Caco-2 (cell line): ENCODE data around the gene PPP1R9A. TPM values are rescaled to one million over a fixed set of nuclear protein-coding genes. Genes with fewer than 3 reads are reported as not detected.
A peak's percentile ranks its signal among the peaks of the same experiment; 100 is the strongest.

Source experiments
- BruUV-seq: library from RNA; stranded (reverse); fragments of 400-500 nt; replicated peaks from 2 replicates; lab custom pipeline; 2021; lab: Mats Ljungman, UMichigan
- CTCF ChIA-PET: fragments of 300-600 bp; sonication (Branson Sonifier 250); formaldehyde crosslinking; loops from one replicate; lab custom pipeline; 2022; ENCODE audit warnings: antibody characterized with exemption; lab: Charles Lee
- POLR2A ChIA-PET: fragments of 300-600 bp; sonication (Branson Sonifier 250); formaldehyde crosslinking; loops from one replicate; lab custom pipeline; 2022; ENCODE audit warnings: antibody characterized with exemption; lab: Charles Lee
- DNase-seq, 2 experiments: peaks; one replicate each; pipeline versions ENCODE4 v3.0.0 to v3.0.0-alpha.2; 2020 to 2022
- H3K27me3 ChIP-seq: replicated peaks from 2 replicates; pipeline ENCODE4 v1.6.0; 2011; ENCODE audit warnings: low read length; ENCODE audit not compliant: control insufficient read depth, insufficient read depth
- H3K36me3 ChIP-seq: 2 replicates; pipeline ENCODE4 v1.5.1; 2011; ENCODE audit warnings: low read length; ENCODE audit not compliant: control insufficient read depth, insufficient read depth
- H3K4me1 ChIP-seq: fragments of 250-450 bp; sonication (Bioruptor Pico); 2 replicates; pipeline ENCODE4 v1.5.1; 2020; ENCODE audit warnings: mild to moderate bottlenecking
- H3K4me3 ChIP-seq: 2 replicates; pipeline ENCODE4 v1.5.1; 2011; ENCODE audit warnings: low read depth, mild to moderate bottlenecking, control low read depth, low read length
- H3K9me3 ChIP-seq: fragments of 250-450 bp; sonication (Bioruptor Pico); 2 replicates; pipeline ENCODE4 v1.5.1; 2020; ENCODE audit warnings: mild to moderate bottlenecking, moderate library complexity
- H3K27ac Mint-ChIP-seq: one replicate; pipeline ENCODE4 v1.8.0; 2022; ENCODE audit warnings: mixed read lengths; ENCODE audit not compliant: unreplicated experiment
- H3K27me3 Mint-ChIP-seq: one replicate; pipeline ENCODE4 v1.8.0; 2022; ENCODE audit warnings: mixed read lengths; ENCODE audit not compliant: insufficient read depth, unreplicated experiment
- H3K36me3 Mint-ChIP-seq: one replicate; pipeline ENCODE4 v1.8.0; 2022; ENCODE audit warnings: mild to moderate bottlenecking, mixed read lengths; ENCODE audit not compliant: insufficient read depth, unreplicated experiment
- H3K4me1 Mint-ChIP-seq: one replicate; pipeline ENCODE4 v1.8.0; 2022; ENCODE audit warnings: low read depth, mixed read lengths; ENCODE audit not compliant: unreplicated experiment
- H3K4me3 Mint-ChIP-seq: one replicate; pipeline ENCODE4 v1.8.0; 2022; ENCODE audit warnings: mild to moderate bottlenecking, moderate library complexity, mixed read lengths; ENCODE audit not compliant: unreplicated experiment
- H3K9me3 Mint-ChIP-seq: one replicate; pipeline ENCODE4 v1.8.0; 2022; ENCODE audit warnings: mixed read lengths; ENCODE audit not compliant: unreplicated experiment
- CTCF ChIP-seq, 2 experiments: fragments of 200-600 bp in 1 of 2; IDR thresholded peaks; 1 replicate in 1 of 2; 2 replicates in 1 of 2; pipeline versions ENCODE4 v1.5.1 to v1.8.0; 2011 to 2022; ENCODE audit warnings: antibody characterized with exemption in 1 of 2, control low read depth in 1 of 2, inconsistent platforms in 1 of 2, low read depth in 1 of 2, low read length in 1 of 2, mild to moderate bottlenecking in 1 of 2, moderate library complexity in 1 of 2; ENCODE audit not compliant: insufficient read depth in 1 of 2, severe bottlenecking in 1 of 2, unreplicated experiment in 1 of 2
- intact Hi-C: fragments of 100-400 bp; cut with micrococcal nuclease; formaldehyde crosslinking; loops from one replicate; pipeline ENCODE4 v1.10.0; 2022; ENCODE audit not compliant: unreplicated experiment
- total RNA-seq: library from RNA; stranded (reverse); gene quantifications from 2 replicates; pipeline ENCODE4 v1.2.3, GENCODE V29; 2022

The PPP1R9A gene
- total RNA-seq, 1 experiment from 2014 or later = 37.4 TPM

- DNase-seq = no peak
- Mint-ChIP-seq H3K36me3 (no peaks in the 10 kb centered on the region), H3K4me3 (no peak overlapping the region), H3K4me1 (no peaks in the 10 kb centered on the region), H3K9me3 (no peaks in the 10 kb centered on the region), H3K27ac (no peak overlapping the region), H3K27me3 (no peaks in the 10 kb centered on the region)
- H3K27me3 ChIP-seq = no peaks in the 10 kb centered on the region
- BruUV-seq = no TSS peak
- H3K9me3 ChIP-seq = no peaks in the 10 kb centered on the region
- no peak overlapping the region for H3K4me3 ChIP-seq
- TF ChIP-seq CTCF (IDR thresholded peaks at IDR 0.05; ENCODE audit: insufficient read depth in 1 of 2, low read depth in 1 of 2, low read length in 1 of 2, severe bottlenecking in 1 of 2, unreplicated experiment in 1 of 2) = no peak
- no peaks in the 10 kb centered on the region for H3K36me3 ChIP-seq
- CTCF ChIA-PET = no interaction called here
- POLR2A ChIA-PET = no interaction called here
- peaks cover 10% of the 10 kb centered on the region for H3K4me1 ChIP-seq
- intact Hi-C loops = loop anchor here (10.0 kb wide), 1 partner anchor 459 kb away; no protein-coding TSS in a partner anchor
These were observed 3.4 kb upstream of the PPP1R9A start for GRCh38 chr7:94903971-94904370.

- no peaks in the 10 kb centered on the region for H3K36me3 Mint-ChIP-seq
- no peaks in the 10 kb centered on the region for H3K9me3 ChIP-seq
- ChIA-PET CTCF (no interaction called here), POLR2A (no interaction called here)
- H3K27me3 ChIP-seq = no peaks in the 10 kb centered on the region
- H3K9me3 Mint-ChIP-seq = no peaks in the 10 kb centered on the region
- no peaks in the 10 kb centered on the region for H3K4me1 Mint-ChIP-seq
- no TSS peak for BruUV-seq
- no peak overlapping the region for H3K4me3 ChIP-seq
- no peak for TF ChIP-seq CTCF (IDR thresholded peaks at IDR 0.05; ENCODE audit: insufficient read depth in 1 of 2, low read depth in 1 of 2, low read length in 1 of 2, severe bottlenecking in 1 of 2, unreplicated experiment in 1 of 2)
- DNase-seq = no peak
- H3K27me3 Mint-ChIP-seq = no peaks in the 10 kb centered on the region
- intact Hi-C loops = loop anchor here (10.0 kb wide), 1 partner anchor 460 kb away; no protein-coding TSS in a partner anchor
- no peaks in the 10 kb centered on the region for H3K36me3 ChIP-seq
- no peak overlapping the region for H3K4me3 Mint-ChIP-seq
- H3K4me1 ChIP-seq = peaks cover 10% of the 10 kb centered on the region
- no peak overlapping the region for H3K27ac Mint-ChIP-seq
These were observed 2.4 kb upstream of the PPP1R9A start for GRCh38 chr7:94904982-94905381.

GRCh38 chr7:94906065-94906851, 1.1 kb upstream of the PPP1R9A start:
- intact Hi-C loops = loop anchor here (2.0 to 10.0 kb wide), 2 partner anchors 295 to 461 kb away; no protein-coding TSS in a partner anchor
- CTCF ChIA-PET = no interaction called here
- POLR2A ChIA-PET = no interaction called here
- TF ChIP-seq CTCF (IDR thresholded peaks at IDR 0.05; ENCODE audit: insufficient read depth in 1 of 2, low read depth in 1 of 2, low read length in 1 of 2, severe bottlenecking in 1 of 2, unreplicated experiment in 1 of 2) = no peak
- Mint-ChIP-seq H3K36me3 (no peaks in the 10 kb centered on the region), H3K4me1 (no peaks in the 10 kb centered on the region), H3K4me3 (no peak overlapping the region), H3K27ac (no peak overlapping the region), H3K27me3 (no peaks in the 10 kb centered on the region), H3K9me3 (no peaks in the 10 kb centered on the region)
- no TSS peak for BruUV-seq
- Histone ChIP-seq H3K27me3 (no peaks in the 10 kb centered on the region), H3K9me3 (no peaks in the 10 kb centered on the region), H3K4me3 (no peak overlapping the region), H3K36me3 (no peaks in the 10 kb centered on the region), H3K4me1 (peaks cover 10% of the 10 kb centered on the region)
- DNase-seq = peak in 1 of 2 experiments; percentile 34
